ENCODE measurements around the gene GRID1. TPM values are rescaled to one million over a fixed set of nuclear protein-coding genes. Genes with fewer than 3 reads are reported as not detected.

The GRID1 gene
- total and polyA plus RNA-seq, 9 of the 15 experiments (the other 6 are each of a cell fraction or from before 2014, with no cell fraction given): 0.01 to 7.2 (median 1.2) TPM

DNA sequence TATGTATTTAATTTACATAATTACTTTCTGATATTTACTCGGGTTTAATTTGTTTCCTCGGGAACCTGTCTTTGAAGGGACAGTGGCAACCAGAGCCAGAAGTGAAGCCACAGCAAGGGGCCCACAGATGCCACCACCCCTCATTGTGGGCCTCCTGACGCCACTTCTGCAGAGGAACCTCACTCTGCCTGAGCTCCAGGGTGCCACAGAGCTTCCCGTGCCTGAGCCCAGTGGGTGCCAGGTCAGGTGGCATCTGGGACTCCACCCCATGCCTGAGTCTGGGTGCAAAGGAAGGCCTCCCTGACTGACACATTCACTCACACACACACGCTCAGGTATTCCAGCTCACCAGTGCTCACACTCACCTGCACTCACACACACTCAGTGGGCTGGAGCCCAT lies 213.7 kb downstream of the GRID1 start:
- CTCF ChIA-PET (ENCODE audit: low intra/inter-chr PET ratio): no interaction called here
- Histone ChIP-seq H3K36me3 (ENCODE audit: control insufficient read depth, insufficient read depth, low read length) (no peaks in the 10 kb centered on the region), H3K9me3 (replicated peaks; ENCODE audit: control insufficient read depth, insufficient read depth, low read depth, low read length) (no peaks in the 10 kb centered on the region), H4K20me1 (replicated peaks; ENCODE audit: control insufficient read depth, insufficient read depth, low read length) (no peaks in the 10 kb centered on the region), H3K4me3 (no peak overlapping the region), H3K27me3 (ENCODE audit: control insufficient read depth in 2 of 2, insufficient read depth in 2 of 2, low read length in 2 of 2) (no peaks in the 10 kb centered on the region), H3K27ac (ENCODE audit: extremely low read depth, low read depth, low read length) (no peak overlapping the region), H3K9ac (ENCODE audit: insufficient read depth in 1 of 2, low read depth in 2 of 2, low read length in 2 of 2) (no peak overlapping the region; a peak in 1 of 4 replicates), H3K79me2 (ENCODE audit: control insufficient read depth, insufficient read depth, low read length) (no peaks in the 10 kb centered on the region), H3K4me1 (replicated peaks in 1 of 2; ENCODE audit: control insufficient read depth in 2 of 2, insufficient read depth in 2 of 2, low read length in 2 of 2) (no peaks in the 10 kb centered on the region), H3K4me2 (ENCODE audit: insufficient read depth, low read length) (no peak overlapping the region), H2AFZ (ENCODE audit: low read depth, low read length) (no peak overlapping the region), H3K9me1 (ENCODE audit: control insufficient read depth, insufficient read depth, low read length) (no peaks in the 10 kb centered on the region)
- in situ Hi-C loops (cut with MboI): no loop called here
- FAIRE-seq: no peak
- ATAC-seq: no peak
- intact Hi-C loops (cut with micrococcal nuclease): no loop called here
- WGBS (ENCODE audit: insufficient coverage, low coverage, missing lambda C conversion rate): 0% methylated on average over 5 of the region's 5 CpGs
- no peak for TF ChIP-seq MLLT1 (IDR thresholded peaks at IDR 0.05)
- TF ChIP-seq, protein P1, sequence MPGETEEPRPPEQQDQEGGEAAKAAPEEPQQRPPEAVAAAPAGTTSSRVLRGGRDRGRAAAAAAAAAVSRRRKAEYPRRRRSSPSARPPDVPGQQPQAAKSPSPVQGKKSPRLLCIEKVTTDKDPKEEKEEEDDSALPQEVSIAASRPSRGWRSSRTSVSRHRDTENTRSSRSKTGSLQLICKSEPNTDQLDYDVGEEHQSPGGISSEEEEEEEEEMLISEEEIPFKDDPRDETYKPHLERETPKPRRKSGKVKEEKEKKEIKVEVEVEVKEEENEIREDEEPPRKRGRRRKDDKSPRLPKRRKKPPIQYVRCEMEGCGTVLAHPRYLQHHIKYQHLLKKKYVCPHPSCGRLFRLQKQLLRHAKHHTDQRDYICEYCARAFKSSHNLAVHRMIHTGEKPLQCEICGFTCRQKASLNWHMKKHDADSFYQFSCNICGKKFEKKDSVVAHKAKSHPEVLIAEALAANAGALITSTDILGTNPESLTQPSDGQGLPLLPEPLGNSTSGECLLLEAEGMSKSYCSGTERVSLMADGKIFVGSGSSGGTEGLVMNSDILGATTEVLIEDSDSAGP (CRISPR knock-in tag; IDR thresholded peaks at IDR 0.05): no peak
- no peak for TF ChIP-seq EP300 (IDR thresholded peaks at IDR 0.05; ENCODE audit: low read length)
- TF ChIP-seq MECOM (CRISPR knock-in tag; IDR thresholded peaks at IDR 0.05): no peak
- TF ChIP-seq HNRNPH1 (optimal IDR thresholded peaks at IDR 0.05; ENCODE audit: low read depth, low read length): no peak
- TF ChIP-seq ZBED1 (IDR thresholded peaks at IDR 0.05): no peak
- TF ChIP-seq ZNF785 (CRISPR knock-in tag; IDR thresholded peaks at IDR 0.05): no peak
- TF ChIP-seq ZNF57 (CRISPR knock-in tag; IDR thresholded peaks at IDR 0.05): no peak
- TF ChIP-seq SAFB2 (IDR thresholded peaks at IDR 0.05; ENCODE audit: borderline replicate concordance, low read depth, low read length, severe bottlenecking): no peak
- TF ChIP-seq HDAC2 (IDR thresholded peaks at IDR 0.05): no peak
- TF ChIP-seq BDP1 (IDR thresholded peaks at IDR 0.05; ENCODE audit: insufficient read depth, insufficient read length): no peak
- no peak for TF ChIP-seq ZKSCAN8 (CRISPR knock-in tag; IDR thresholded peaks at IDR 0.05)
- POLR2A ChIA-PET: no interaction called here
- no peak for DNase-seq (ENCODE audit: extremely low read depth in 1 of 4, low spot score in 3 of 4)
- no TSS peak for BruUV-seq (replicated peaks)
